ENCODE results near the gene MAPK4.

DNA sequence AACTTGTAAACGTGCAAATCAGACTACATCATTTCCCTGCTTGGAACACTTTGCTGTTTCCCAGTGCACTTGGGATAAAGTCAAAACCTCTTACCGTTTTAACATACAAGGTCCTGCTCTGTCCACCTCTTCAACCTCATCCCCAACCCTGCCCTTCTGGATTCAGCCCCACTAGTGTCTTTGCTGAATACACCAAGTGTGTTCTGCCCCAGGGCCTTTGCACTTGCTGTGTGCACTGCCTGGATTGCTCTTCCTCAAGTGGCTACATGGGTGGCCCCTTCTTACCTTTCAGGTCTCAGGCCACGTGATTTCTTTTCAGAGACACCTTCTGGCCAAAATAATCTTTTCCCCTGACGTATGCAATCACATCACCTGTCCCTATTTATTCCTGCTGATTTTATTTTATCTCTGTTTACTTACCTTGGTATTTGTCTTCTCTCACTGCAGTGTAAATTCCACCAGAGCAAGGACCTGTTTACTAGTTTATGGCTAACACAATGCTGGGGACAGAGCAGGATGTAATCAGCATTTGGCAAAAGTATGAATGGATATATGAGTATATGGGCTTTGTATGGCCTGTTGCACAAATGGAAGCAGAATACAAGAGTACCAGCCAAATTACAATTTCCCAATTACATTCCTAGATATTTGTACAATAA is 63.9 kb downstream of the MAPK4 start:
- TF ChIP-seq, protein P1, sequence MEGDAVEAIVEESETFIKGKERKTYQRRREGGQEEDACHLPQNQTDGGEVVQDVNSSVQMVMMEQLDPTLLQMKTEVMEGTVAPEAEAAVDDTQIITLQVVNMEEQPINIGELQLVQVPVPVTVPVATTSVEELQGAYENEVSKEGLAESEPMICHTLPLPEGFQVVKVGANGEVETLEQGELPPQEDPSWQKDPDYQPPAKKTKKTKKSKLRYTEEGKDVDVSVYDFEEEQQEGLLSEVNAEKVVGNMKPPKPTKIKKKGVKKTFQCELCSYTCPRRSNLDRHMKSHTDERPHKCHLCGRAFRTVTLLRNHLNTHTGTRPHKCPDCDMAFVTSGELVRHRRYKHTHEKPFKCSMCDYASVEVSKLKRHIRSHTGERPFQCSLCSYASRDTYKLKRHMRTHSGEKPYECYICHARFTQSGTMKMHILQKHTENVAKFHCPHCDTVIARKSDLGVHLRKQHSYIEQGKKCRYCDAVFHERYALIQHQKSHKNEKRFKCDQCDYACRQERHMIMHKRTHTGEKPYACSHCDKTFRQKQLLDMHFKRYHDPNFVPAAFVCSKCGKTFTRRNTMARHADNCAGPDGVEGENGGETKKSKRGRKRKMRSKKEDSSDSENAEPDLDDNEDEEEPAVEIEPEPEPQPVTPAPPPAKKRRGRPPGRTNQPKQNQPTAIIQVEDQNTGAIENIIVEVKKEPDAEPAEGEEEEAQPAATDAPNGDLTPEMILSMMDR (IDR thresholded peaks at IDR 0.05), result no peak
- no peak for TF ChIP-seq POLR2A (IDR thresholded peaks at IDR 0.05)
- TF ChIP-seq POLR2AphosphoS5 (IDR thresholded peaks at IDR 0.05), result no peak

All from breast epithelium (tissue), 3 donors.